ENCODE results near the gene CDKN2B-AS1. TPM values are rescaled to one million over a fixed set of nuclear protein-coding genes. Genes with fewer than 3 reads are reported as not detected.
A peak's percentile ranks its signal among the peaks of the same experiment; 100 is the strongest.

The CDKN2B-AS1 gene
- total RNA-seq, 8 experiments from 2014 or later = 2.1 to 12.2 (median 3.9) TPM

GRCh38 chr9:21988056-21988990 lies 6.3 kb upstream of the CDKN2B-AS1 start:
- peaks cover 0 to 8% of the 10 kb centered on the region in 2 donors for H3K4me1 ChIP-seq (replicated peaks in 1 of 2)
- WGBS, 10 experiments = 29 to 85% (median 64%) methylated on average over 3 to 9 of the region's 9 CpGs
- in situ Hi-C loops (cut with MboI; ENCODE audit: low pct_unique_long_range_greater_than_20kb in 2 of 9, low sequenced_read_pairs in 9 of 9, unreplicated experiment in 9 of 9) = loop anchor here in 2 of 9 experiments (25.0 kb wide), 1 partner anchor 176 kb away; the partner anchor contains the start of gene MTAP (in 2 of the 2)
- H3K27ac ChIP-seq = no peak overlapping the region
- ATAC-seq (replicated peaks in 6 of 8) = no peak
- H3K4me3 ChIP-seq = no peak overlapping the region

- Histone ChIP-seq H3K4me3 (no peak overlapping the region), H3K4me1 (replicated peaks in 1 of 2) (peaks cover 8% of the 10 kb centered on the region in 2 donors), H3K27ac (no peak overlapping the region)
- 25 to 94% (median 54%) methylated on average over 1 to 20 of the region's 35 CpGs; no CpG with 5 or more reads in 3 of the 10 experiments for WGBS, 10 experiments
- in situ Hi-C loops (cut with MboI; ENCODE audit: low pct_unique_long_range_greater_than_20kb in 2 of 9, low sequenced_read_pairs in 9 of 9, unreplicated experiment in 9 of 9) = loop anchor here in 2 of 9 experiments (25.0 kb wide), 1 partner anchor 177 kb away; the partner anchor contains the start of gene MTAP (in 2 of the 2)
- no peak for ATAC-seq (replicated peaks in 6 of 8)
Observed at GRCh38 chr9:21989440-21990189, 5.0 kb upstream of the CDKN2B-AS1 start.

- Histone ChIP-seq H3K4me1 (replicated peaks in 1 of 2) (peaks cover 8% of the 10 kb centered on the region in 2 donors), H3K27ac (no peak overlapping the region), H3K4me3 (no peak overlapping the region)
- in situ Hi-C loops (cut with MboI; ENCODE audit: low pct_unique_long_range_greater_than_20kb in 2 of 9, low sequenced_read_pairs in 9 of 9, unreplicated experiment in 9 of 9) = loop anchor here in 2 of 9 experiments (25.0 kb wide), 1 partner anchor 179 kb away; the partner anchor contains the start of gene MTAP (in 2 of the 2)
- WGBS, 10 experiments = 23 to 100% (median 76%) methylated on average over 2 to 5 of the region's 5 CpGs
- ATAC-seq (replicated peaks in 6 of 8) = no peak
Observed at GRCh38 chr9:21991072-21991959, 3.3 kb upstream of the CDKN2B-AS1 start.

GRCh38 chr9:21993007-21993406 lies 1.6 kb upstream of the CDKN2B-AS1 start:
- Histone ChIP-seq H3K4me1 (replicated peaks in 1 of 2) (peaks cover 0 to 8% of the 10 kb centered on the region in 2 donors), H3K4me3 (peak overlapping the region in 4 of 5 donors; percentile 48 to 72 (median 61)), H3K27ac (no peak overlapping the region)
- WGBS, 10 experiments = 0 to 92% (median 42%) methylated on average over 1 to 4 of the region's 4 CpGs
- ATAC-seq (replicated peaks in 6 of 8) = no peak
- in situ Hi-C loops (cut with MboI; ENCODE audit: low pct_unique_long_range_greater_than_20kb in 2 of 9, low sequenced_read_pairs in 9 of 9, unreplicated experiment in 9 of 9) = loop anchor here in 2 of 9 experiments (25.0 kb wide), 1 partner anchor 181 kb away; the partner anchor contains the start of gene MTAP (in 2 of the 2)

GRCh38 chr9:21993893-21994555 lies 567 bp upstream of the CDKN2B-AS1 start, which contains the start of gene CDKN2A:
TSS of gene CDKN2A (minus strand) at chr9:21994392.
- 0 to 70% (median 0%) methylated on average over 1 to 8 of the region's 53 CpGs; no CpG with 5 or more reads in 6 of the 10 experiments for WGBS, 10 experiments
- H3K4me3 ChIP-seq = peak within 1 kb of the TSS; percentile 40 to 72 (median 61)
- H3K4me1 ChIP-seq (replicated peaks in 1 of 2) = peaks cover 0 to 8% of the 10 kb centered on the region in 2 donors
- peak; percentile 12 to 74 (median 71) for ATAC-seq (replicated peaks in 6 of 8)
- H3K27ac ChIP-seq = peak within 1 kb of the TSS in 1 of 2 donors; percentile 13
- in situ Hi-C loops (cut with MboI; ENCODE audit: low pct_unique_long_range_greater_than_20kb in 2 of 9, low sequenced_read_pairs in 9 of 9, unreplicated experiment in 9 of 9) = loop anchor here in 2 of 9 experiments (25.0 kb wide), 1 partner anchor 182 kb away; the partner anchor contains the start of gene MTAP (in 2 of the 2)

GRCh38 chr9:21995006-21995665 lies 545 bp downstream of the CDKN2B-AS1 start:
- Histone ChIP-seq H3K4me3 (peak overlapping the region; percentile 40 to 72 (median 61)), H3K4me1 (replicated peaks in 1 of 2) (peaks cover 0 to 8% of the 10 kb centered on the region in 2 donors), H3K27ac (peak overlapping the region in 1 of 2 donors; percentile 18)
- 0% methylated on average over 1 to 22 of the region's 56 CpGs; no CpG with 5 or more reads in 7 of the 10 experiments for WGBS, 10 experiments
- ATAC-seq (replicated peaks in 6 of 8) = peak; percentile 59 to 82 (median 70)
- in situ Hi-C loops (cut with MboI; ENCODE audit: low pct_unique_long_range_greater_than_20kb in 2 of 9, low sequenced_read_pairs in 9 of 9, unreplicated experiment in 9 of 9) = loop anchor here in 2 of 9 experiments (25.0 kb wide), 1 partner anchor 183 kb away; the partner anchor contains the start of gene MTAP (in 2 of the 2)

GRCh38 chr9:21995666-21996398 lies 1.2 kb downstream of the CDKN2B-AS1 start:
- WGBS, 10 experiments = 0 to 91% (median 35%) methylated on average over 1 to 20 of the region's 54 CpGs; no CpG with 5 or more reads in 2 of the 10 experiments
- peak; percentile 4 to 43 (median 22) for ATAC-seq (replicated peaks in 6 of 8)
- Histone ChIP-seq H3K27ac (peak overlapping the region in 1 of 2 donors; percentile 18), H3K4me3 (peak overlapping the region; percentile 40 to 72 (median 61)), H3K4me1 (replicated peaks in 1 of 2) (peaks cover 0 to 8% of the 10 kb centered on the region in 2 donors)
- in situ Hi-C loops (cut with MboI; ENCODE audit: low pct_unique_long_range_greater_than_20kb in 2 of 9, low sequenced_read_pairs in 9 of 9, unreplicated experiment in 9 of 9) = loop anchor here in 2 of 9 experiments (25.0 kb wide), 1 partner anchor 184 kb away; the partner anchor contains the start of gene MTAP (in 2 of the 2)

GRCh38 chr9:21996438-21996837 lies 1.8 kb downstream of the CDKN2B-AS1 start:
- ATAC-seq (replicated peaks in 6 of 8) = no peak
- H3K4me3 ChIP-seq = peak overlapping the region in 2 of 5 donors; percentile 48 to 61
- WGBS, 10 experiments = 15 to 100% (median 42%) methylated on average over 1 to 9 of the region's 9 CpGs; no CpG with 5 or more reads in 1 of the 10 experiments
- no peak overlapping the region for H3K27ac ChIP-seq
- peaks cover 0 to 8% of the 10 kb centered on the region in 2 donors for H3K4me1 ChIP-seq (replicated peaks in 1 of 2)
- in situ Hi-C loops (cut with MboI; ENCODE audit: low pct_unique_long_range_greater_than_20kb in 2 of 9, low sequenced_read_pairs in 9 of 9, unreplicated experiment in 9 of 9) = loop anchor here in 2 of 9 experiments (25.0 kb wide), 1 partner anchor 184 kb away; the partner anchor contains the start of gene MTAP (in 2 of the 2)

GRCh38 chr9:21996858-21997257 lies 2.3 kb downstream of the CDKN2B-AS1 start:
- no peak overlapping the region for H3K27ac ChIP-seq
- no peak for ATAC-seq (replicated peaks in 6 of 8)
- in situ Hi-C loops (cut with MboI; ENCODE audit: low pct_unique_long_range_greater_than_20kb in 2 of 9, low sequenced_read_pairs in 9 of 9, unreplicated experiment in 9 of 9) = loop anchor here in 2 of 9 experiments (25.0 kb wide), 1 partner anchor 185 kb away; the partner anchor contains the start of gene MTAP (in 2 of the 2)
- WGBS, 10 experiments = 15 to 100% (median 71%) methylated on average over 1 to 5 of the region's 5 CpGs; no CpG with 5 or more reads in 2 of the 10 experiments
- peaks cover 0 to 8% of the 10 kb centered on the region in 2 donors for H3K4me1 ChIP-seq (replicated peaks in 1 of 2)
- H3K4me3 ChIP-seq = no peak overlapping the region

- no peak overlapping the region for H3K27ac ChIP-seq
- ATAC-seq (replicated peaks in 6 of 8) = no peak
- in situ Hi-C loops (cut with MboI; ENCODE audit: low pct_unique_long_range_greater_than_20kb in 2 of 9, low sequenced_read_pairs in 9 of 9, unreplicated experiment in 9 of 9) = loop anchor here in 2 of 9 experiments (25.0 kb wide), 1 partner anchor 185 kb away; the partner anchor contains the start of gene MTAP (in 2 of the 2)
- H3K4me1 ChIP-seq (replicated peaks in 1 of 2) = peaks cover 0 to 8% of the 10 kb centered on the region in 2 donors
- 20 to 100% (median 72%) methylated on average over 1 of the region's 1 CpG; no CpG with 5 or more reads in 6 of the 10 experiments for WGBS, 10 experiments
- H3K4me3 ChIP-seq = no peak overlapping the region
Observed at GRCh38 chr9:21997480-21997879, 2.9 kb downstream of the CDKN2B-AS1 start.

All from motor neuron (in vitro differentiated cells).